Skeletal muscle satellite cell (primary cell): ENCODE measurements around the gene HDAC9.

Experiments used
- H3K27me3 ChIP-seq: 2 replicates; pipeline ENCODE4 v1.7.0; 2013; ENCODE audit warnings: low read length; ENCODE audit not compliant: control insufficient read depth, insufficient read depth
- H3K36me3 ChIP-seq: 2 replicates; pipeline ENCODE4 v1.7.0; 2013; ENCODE audit warnings: mild to moderate bottlenecking, control low read depth, low read length; ENCODE audit not compliant: insufficient read depth
- H3K4me1 ChIP-seq: 2 replicates; pipeline ENCODE4 v1.7.0; 2013; ENCODE audit warnings: low read length; ENCODE audit not compliant: control insufficient read depth, insufficient read depth
- H3K4me2 ChIP-seq: 2 replicates; pipeline ENCODE4 v1.7.0; 2013; ENCODE audit warnings: mild to moderate bottlenecking, low read length
- H3K4me3 ChIP-seq: 2 replicates; pipeline ENCODE4 v1.7.0; 2013; ENCODE audit warnings: low read length
- H3K9ac ChIP-seq: 2 replicates; pipeline ENCODE4 v1.7.0; 2013; ENCODE audit warnings: mild to moderate bottlenecking, low read depth, low read length, moderate library complexity
- H3K9me3 ChIP-seq: replicated peaks from 2 replicates; pipeline ENCODE4 v1.7.0; 2013; ENCODE audit warnings: mild to moderate bottlenecking, control low read depth, low read length

Gene HDAC9

DNA sequence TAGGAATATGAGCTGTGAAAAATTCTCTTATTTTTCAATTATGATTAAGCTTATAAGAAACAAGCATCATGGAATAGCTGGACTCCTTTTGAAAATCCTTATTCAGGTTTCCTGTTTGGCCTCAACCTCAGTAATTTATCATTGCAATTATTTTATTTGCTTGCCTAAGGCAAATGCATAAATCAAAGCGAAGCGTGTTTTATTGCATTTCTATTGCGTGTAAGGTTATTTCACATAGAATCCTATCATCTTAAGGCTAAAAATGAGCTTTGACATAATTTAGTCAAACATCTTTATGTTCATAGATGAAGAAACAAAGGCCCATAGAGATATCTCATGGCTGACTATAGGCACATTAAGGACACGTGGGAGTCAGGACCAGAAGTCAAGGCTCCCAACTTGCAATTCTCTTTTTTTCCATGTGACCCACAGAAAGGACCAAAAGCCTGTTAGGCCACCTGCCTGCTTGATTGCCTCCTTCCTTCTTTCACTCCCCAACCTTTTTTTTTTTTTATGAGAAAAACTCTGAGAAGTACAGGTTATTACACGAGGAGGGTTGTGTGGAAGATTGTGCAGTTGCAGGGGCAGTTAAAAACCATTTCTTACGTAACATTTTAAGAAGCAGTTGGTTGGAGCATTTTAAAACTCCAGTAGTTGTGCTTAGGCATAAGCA lies 261.0 kb downstream of the HDAC9 start:
- Histone ChIP-seq H3K4me2 (no peak overlapping the region), H3K27me3 (no peaks in the 10 kb centered on the region), H3K9me3 (no peaks in the 10 kb centered on the region), H3K4me1 (peaks cover 35% of the 10 kb centered on the region), H3K36me3 (no peaks in the 10 kb centered on the region), H3K9ac (no peak overlapping the region), H3K4me3 (no peak overlapping the region)

DNA sequence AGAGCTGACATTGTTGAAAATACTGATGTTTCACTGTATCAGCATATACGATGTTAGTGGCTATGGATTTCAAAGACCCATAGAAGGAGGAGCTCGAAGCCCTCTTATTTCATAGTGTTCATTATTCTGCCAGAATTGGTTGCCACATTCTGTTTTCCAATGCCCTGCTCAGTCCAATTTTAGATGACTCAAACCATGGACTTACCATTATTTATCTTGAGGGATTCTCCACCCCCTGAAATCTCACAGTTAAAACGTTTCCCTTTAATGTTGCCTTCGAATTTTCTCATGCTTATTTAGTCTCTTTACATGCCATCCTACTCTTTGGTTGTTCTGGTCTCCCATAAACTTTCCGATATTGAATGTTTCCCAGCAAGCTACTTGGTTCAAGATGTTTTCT lies 264.5 kb downstream of the HDAC9 start:
- Histone ChIP-seq H3K4me3 (no peak overlapping the region), H3K9me3 (no peaks in the 10 kb centered on the region), H3K36me3 (no peaks in the 10 kb centered on the region), H3K4me1 (peaks cover 25% of the 10 kb centered on the region), H3K27me3 (no peaks in the 10 kb centered on the region), H3K4me2 (no peak overlapping the region), H3K9ac (no peak overlapping the region)

DNA sequence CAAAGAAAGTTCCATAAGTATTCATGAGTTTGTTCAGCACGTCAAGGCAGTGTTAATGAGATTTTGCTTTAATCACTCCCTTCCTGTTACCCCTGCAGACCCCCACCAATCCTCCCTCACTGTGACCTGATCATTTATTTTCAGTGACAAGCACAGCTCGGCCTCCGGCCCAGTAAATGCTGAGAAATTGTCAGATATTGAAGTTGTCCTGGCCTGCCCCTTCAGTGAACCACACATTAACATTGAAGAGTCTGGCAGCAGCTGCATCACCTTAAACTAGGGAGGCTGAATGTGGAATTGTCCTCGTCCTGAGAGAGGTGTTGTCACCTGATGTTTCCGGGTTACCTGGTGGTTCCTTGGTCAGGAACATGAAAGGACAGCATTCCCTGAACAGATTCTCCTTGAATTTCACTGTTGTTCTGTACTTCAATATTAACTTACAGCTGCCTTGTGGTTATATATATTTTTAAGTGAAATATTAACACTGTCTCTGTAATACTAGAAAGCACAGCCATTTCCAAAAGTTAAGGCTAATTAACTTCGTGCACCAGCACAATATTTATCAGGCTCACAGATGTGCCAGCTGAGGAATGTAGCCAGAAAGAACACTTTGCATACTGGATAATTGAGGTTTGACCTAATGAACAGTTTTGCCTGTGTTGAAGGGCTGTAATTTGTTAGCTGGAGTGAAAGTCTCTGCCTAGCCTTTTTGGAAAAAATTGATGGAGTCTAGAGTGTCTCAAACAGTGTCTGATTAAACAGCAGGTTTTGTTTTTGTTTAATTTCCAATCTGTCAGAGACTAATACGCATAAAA lies 265.3 kb downstream of the HDAC9 start:
- Histone ChIP-seq H3K36me3 (no peaks in the 10 kb centered on the region), H3K4me2 (no peak overlapping the region), H3K9ac (no peak overlapping the region), H3K4me1 (peaks cover 19% of the 10 kb centered on the region), H3K9me3 (no peaks in the 10 kb centered on the region), H3K27me3 (no peaks in the 10 kb centered on the region), H3K4me3 (no peak overlapping the region)

DNA sequence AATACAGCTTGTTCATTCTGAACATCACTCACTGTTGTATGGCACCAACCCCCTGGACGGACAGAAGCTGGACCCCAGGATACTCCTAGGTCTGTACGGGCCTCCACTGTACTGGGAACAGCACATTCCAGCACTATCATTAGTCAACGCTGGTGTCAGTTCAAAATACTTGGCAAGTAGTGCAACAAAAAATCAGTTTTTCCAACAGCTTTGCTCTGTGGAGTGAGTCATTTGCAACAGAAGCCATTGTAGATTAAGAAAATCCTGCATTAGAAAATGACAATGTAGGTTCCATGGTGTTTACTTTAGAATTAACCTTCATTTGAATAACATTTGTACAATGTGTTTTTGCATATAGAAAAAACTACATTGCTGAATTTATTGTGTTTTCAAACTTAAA lies 266.6 kb downstream of the HDAC9 start:
- Histone ChIP-seq H3K36me3 (no peaks in the 10 kb centered on the region), H3K9me3 (no peaks in the 10 kb centered on the region), H3K4me1 (peaks cover 15% of the 10 kb centered on the region), H3K4me2 (peak overlapping the region; percentile 0), H3K4me3 (no peak overlapping the region), H3K9ac (no peak overlapping the region), H3K27me3 (no peaks in the 10 kb centered on the region)

DNA sequence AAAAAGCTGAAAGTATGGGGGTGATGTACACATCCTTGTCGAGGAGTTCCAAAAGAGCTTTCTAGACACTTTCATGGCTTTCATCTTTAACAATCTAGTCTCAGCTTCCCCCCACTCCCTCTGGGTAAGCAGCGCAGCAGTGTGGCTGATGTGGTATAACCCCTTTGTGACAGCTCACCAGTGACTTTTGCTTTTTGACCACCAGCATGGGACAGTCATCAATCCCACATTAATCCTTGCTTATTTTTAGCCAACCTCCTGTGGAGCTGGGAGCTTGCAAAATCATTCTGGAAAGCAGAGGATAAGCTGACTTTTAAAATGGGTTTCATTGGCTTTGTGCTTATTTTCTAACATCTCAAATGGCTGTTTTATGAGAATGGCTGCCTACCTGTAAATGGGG lies 272.7 kb downstream of the HDAC9 start:
- Histone ChIP-seq H3K36me3 (no peaks in the 10 kb centered on the region), H3K9me3 (no peaks in the 10 kb centered on the region), H3K4me1 (peaks cover 45% of the 10 kb centered on the region), H3K27me3 (no peaks in the 10 kb centered on the region), H3K4me2 (no peak overlapping the region), H3K9ac (no peak overlapping the region), H3K4me3 (no peak overlapping the region)

DNA sequence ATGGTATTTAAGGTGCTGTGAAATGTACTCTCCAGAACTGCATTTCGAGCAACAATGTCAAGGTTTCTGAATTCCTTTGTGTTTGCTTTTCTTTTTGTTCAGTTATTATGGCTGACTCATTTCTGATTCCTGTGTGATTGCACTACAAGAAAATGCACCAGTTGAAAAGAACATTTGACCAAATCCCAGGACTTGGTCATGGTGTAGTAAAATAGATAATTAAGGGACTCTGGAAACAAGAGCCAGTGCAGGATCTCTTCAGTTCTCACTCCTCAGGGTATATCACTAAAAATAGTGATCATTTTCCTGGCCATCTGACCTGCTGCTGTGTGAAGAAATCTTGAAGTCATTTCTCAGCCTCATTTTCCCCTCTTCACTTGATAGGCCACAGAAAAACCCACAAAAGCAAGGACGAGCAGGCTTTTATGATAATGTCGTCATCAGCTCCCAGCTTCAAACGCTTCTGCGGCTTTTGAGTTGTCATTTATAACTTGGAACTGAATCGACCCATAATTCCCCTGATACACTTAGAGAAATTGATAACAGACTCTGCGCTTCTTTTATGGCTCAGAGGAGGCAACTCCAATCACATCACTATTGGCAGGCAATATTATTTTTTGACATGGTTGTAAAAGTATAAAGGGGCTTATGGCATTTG lies 274.7 kb downstream of the HDAC9 start:
- no peaks in the 10 kb centered on the region for H3K36me3 ChIP-seq
- H3K4me3 ChIP-seq: peak overlapping the region; percentile 17
- H3K9me3 ChIP-seq: no peaks in the 10 kb centered on the region
- H3K27me3 ChIP-seq: no peaks in the 10 kb centered on the region
- H3K4me2 ChIP-seq: peak overlapping the region; percentile 64
- peak overlapping the region; percentile 52 for H3K9ac ChIP-seq
- H3K4me1 ChIP-seq: peaks cover 45% of the 10 kb centered on the region

- Histone ChIP-seq H3K9ac (peak overlapping the region; percentile 50), H3K4me2 (peak overlapping the region; percentile 39), H3K27me3 (no peaks in the 10 kb centered on the region), H3K36me3 (no peaks in the 10 kb centered on the region), H3K4me3 (no peak overlapping the region), H3K4me1 (peaks cover 45% of the 10 kb centered on the region), H3K9me3 (no peaks in the 10 kb centered on the region)
Observed at GRCh38 chr7:18770822-18771221, 275.3 kb downstream of the HDAC9 start.

DNA sequence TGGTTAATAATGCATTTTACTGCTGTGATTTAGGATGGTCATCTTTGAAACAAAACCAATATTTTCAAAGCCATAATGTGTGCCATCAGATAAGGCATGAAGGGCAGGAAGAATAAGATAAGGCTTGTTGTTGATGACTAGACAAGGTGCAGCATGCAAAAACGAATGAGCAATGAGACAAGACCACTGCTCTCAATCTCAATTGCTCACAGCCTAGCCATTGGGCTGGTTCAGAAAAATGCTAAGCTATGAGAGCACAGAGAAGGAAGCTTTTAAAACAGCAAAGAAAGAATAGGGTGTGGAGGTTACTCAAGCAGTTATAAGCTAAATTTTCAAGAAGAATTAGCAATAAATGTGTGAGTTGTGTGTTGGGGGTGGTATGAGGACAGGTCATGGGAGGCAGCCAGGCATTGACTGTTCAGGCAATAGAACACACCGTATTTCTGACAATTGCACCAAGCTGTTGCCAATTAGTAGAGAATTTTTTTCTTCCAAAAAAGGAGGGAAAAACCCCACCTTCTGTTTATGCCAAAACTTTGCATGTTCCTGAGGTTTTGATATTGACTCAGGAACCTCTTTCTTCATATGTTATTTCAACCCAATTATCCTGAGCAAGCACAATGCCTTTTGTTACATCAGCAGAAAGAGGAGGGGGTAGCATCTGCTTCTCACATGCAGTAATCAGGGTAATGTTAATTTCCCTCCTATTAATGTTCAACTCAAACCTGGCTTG lies 276.5 kb downstream of the HDAC9 start:
- Histone ChIP-seq H3K9me3 (no peaks in the 10 kb centered on the region), H3K4me2 (no peak overlapping the region), H3K4me1 (peaks cover 45% of the 10 kb centered on the region), H3K27me3 (no peaks in the 10 kb centered on the region), H3K4me3 (no peak overlapping the region), H3K36me3 (no peaks in the 10 kb centered on the region), H3K9ac (no peak overlapping the region)

DNA sequence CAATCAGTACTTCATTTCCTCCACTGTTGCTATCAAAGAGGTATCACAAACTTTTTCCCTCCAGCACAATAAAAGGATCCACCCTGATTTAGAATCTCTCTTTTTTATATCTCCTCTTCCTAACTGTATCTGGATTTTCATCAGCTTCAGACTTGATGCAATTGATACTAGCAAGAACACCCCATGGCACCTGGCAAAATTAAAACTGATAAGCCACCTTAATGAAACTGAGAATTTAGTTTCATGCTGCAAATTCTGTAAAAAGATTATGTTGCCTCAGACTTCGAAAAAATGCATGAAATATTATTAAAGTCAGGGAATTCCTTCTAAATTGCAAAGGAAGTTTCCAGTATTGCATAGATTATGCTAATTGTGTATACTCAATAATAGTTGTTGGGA lies 277.0 kb downstream of the HDAC9 start:
- Histone ChIP-seq H3K4me1 (peaks cover 45% of the 10 kb centered on the region), H3K9ac (no peak overlapping the region), H3K4me2 (no peak overlapping the region), H3K27me3 (no peaks in the 10 kb centered on the region), H3K36me3 (no peaks in the 10 kb centered on the region), H3K9me3 (no peaks in the 10 kb centered on the region), H3K4me3 (no peak overlapping the region)

GRCh38 chr7:18777314-18777713 lies 281.8 kb downstream of the HDAC9 start:
- no peak overlapping the region for H3K4me2 ChIP-seq
- H3K4me3 ChIP-seq: no peak overlapping the region
- H3K36me3 ChIP-seq: no peaks in the 10 kb centered on the region
- no peaks in the 10 kb centered on the region for H3K9me3 ChIP-seq
- H3K27me3 ChIP-seq: no peaks in the 10 kb centered on the region
- no peak overlapping the region for H3K9ac ChIP-seq
- peaks cover 3% of the 10 kb centered on the region for H3K4me1 ChIP-seq

DNA sequence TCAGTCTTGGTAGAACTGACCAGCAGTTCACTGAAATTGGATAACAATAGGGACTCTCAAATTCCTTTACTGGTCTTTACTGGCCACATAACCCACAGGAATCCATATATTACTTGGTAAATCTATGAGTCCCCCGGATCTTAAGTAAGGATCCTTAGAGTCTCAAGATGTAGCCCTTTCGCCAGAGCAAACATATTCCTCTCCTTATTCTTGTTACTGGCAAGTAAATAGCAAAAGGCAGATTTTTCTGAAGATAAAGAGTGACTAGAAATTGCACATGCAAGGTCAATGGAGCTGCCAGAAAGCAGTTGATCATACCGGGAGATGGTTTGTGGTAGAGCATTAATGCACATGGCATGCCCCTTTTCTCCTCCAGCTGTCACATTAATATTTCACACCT lies 283.0 kb downstream of the HDAC9 start:
- Histone ChIP-seq H3K36me3 (no peaks in the 10 kb centered on the region), H3K9me3 (no peaks in the 10 kb centered on the region), H3K27me3 (no peaks in the 10 kb centered on the region), H3K4me2 (no peak overlapping the region), H3K9ac (no peak overlapping the region), H3K4me3 (no peak overlapping the region), H3K4me1 (no peaks in the 10 kb centered on the region)
